NCI-H1417 treated with DMSO at 0.1 percent for 48 hours (cell line): ENCODE data around the gene DCTN2.

Experiments
- DNase-seq: peaks from one replicate; lab custom pipeline; 2025; lab: John Stamatoyannopoulos, UW

The DCTN2 gene

GRCh38 chr12:57549909-57550640 lies 3.1 kb upstream of the DCTN2 start, which contains the start of gene KIF5A:
KIF5A (plus strand) TSS chr12:57550044; CDS start chr12:57550272, 228 bp downstream.
- no peak for DNase-seq

- DNase-seq = no peak
Observed at GRCh38 chr12:57549203-57549908, 2.4 kb upstream of the DCTN2 start.

- no peak for DNase-seq
Observed at GRCh38 chr12:57548488-57548887, 1.5 kb upstream of the DCTN2 start.

- no peak for DNase-seq
Observed at GRCh38 chr12:57548013-57548315, 972 bp upstream of the DCTN2 start.

- no peak for DNase-seq
Observed at GRCh38 chr12:57547288-57548012, 458 bp upstream of the DCTN2 start.

GRCh38 chr12:57545809-57546437 lies 1.1 kb downstream of the DCTN2 start:
- no peak for DNase-seq

GRCh38 chr12:57543581-57543980 lies 3.4 kb downstream of the DCTN2 start:
- no peak for DNase-seq

GRCh38 chr12:57541717-57542116 lies 5.3 kb downstream of the DCTN2 start:
- DNase-seq = no peak

- no peak for DNase-seq
Observed at GRCh38 chr12:57541001-57541400, 6.0 kb downstream of the DCTN2 start.

GRCh38 chr12:57539134-57539768 lies 7.7 kb downstream of the DCTN2 start:
- no peak for DNase-seq

- no peak for DNase-seq
Observed at GRCh38 chr12:57536597-57536942, 10.4 kb downstream of the DCTN2 start.

GRCh38 chr12:57535764-57536596 lies 11.0 kb downstream of the DCTN2 start:
- no peak for DNase-seq

GRCh38 chr12:57534991-57535543 lies 11.9 kb downstream of the DCTN2 start:
- DNase-seq = no peak

GRCh38 chr12:57534250-57534649 lies 12.7 kb downstream of the DCTN2 start:
- no peak for DNase-seq

- DNase-seq = no peak
Observed at GRCh38 chr12:57533108-57533507, 13.9 kb downstream of the DCTN2 start.

GRCh38 chr12:57531836-57532235 lies 15.2 kb downstream of the DCTN2 start:
- DNase-seq = no peak

- DNase-seq = no peak
Observed at GRCh38 chr12:57530396-57531142, 16.4 kb downstream of the DCTN2 start.

- no peak for DNase-seq
Observed at GRCh38 chr12:57529831-57530230, 17.2 kb downstream of the DCTN2 start.

- no peak for DNase-seq
Observed at GRCh38 chr12:57528831-57529555, 18.0 kb downstream of the DCTN2 start.

- no peak for DNase-seq
Observed at GRCh38 chr12:57528176-57528575, 18.8 kb downstream of the DCTN2 start.
